GM23248 (cell line): ENCODE results near the gene LONP2. TPM values are rescaled to one million over a fixed set of nuclear protein-coding genes. Genes with fewer than 3 reads are reported as not detected.

Experiments
- DNase-seq: peaks from one replicate; pipeline ENCODE4 v3.0.0-alpha.2; 2015
- H2AFZ ChIP-seq: fragments of 200-600 bp; sonication (generic); 2 replicates; pipeline ENCODE4 v1.6.1; 2016; ENCODE audit warnings: antibody characterized with exemption
- H3F3A ChIP-seq: fragments of 200-600 bp; sonication (generic); 2 replicates; pipeline ENCODE4 v1.6.1; 2016; ENCODE audit warnings: mild to moderate bottlenecking, antibody characterized with exemption, mixed run types; ENCODE audit not compliant: insufficient read depth
- H3K27ac ChIP-seq: fragments of 200-600 bp; sonication (generic); 2 replicates; pipeline ENCODE4 v1.5.1; 2016; ENCODE audit warnings: mild to moderate bottlenecking
- H3K27me3 ChIP-seq: fragments of 200-600 bp; sonication (generic); replicated peaks from 2 replicates; pipeline ENCODE4 v1.6.1; 2016; ENCODE audit warnings: mild to moderate bottlenecking; ENCODE audit not compliant: insufficient read depth
- H3K36me3 ChIP-seq: fragments of 200-600 bp; sonication (generic); 2 replicates; pipeline ENCODE4 v1.6.1; 2016; ENCODE audit warnings: low read depth, mild to moderate bottlenecking
- H3K4me1 ChIP-seq: fragments of 200-600 bp; sonication (generic); 2 replicates; pipeline ENCODE4 v1.6.1; 2016; ENCODE audit warnings: mild to moderate bottlenecking; ENCODE audit not compliant: insufficient read depth
- H3K4me2 ChIP-seq: fragments of 200-600 bp; sonication (generic); one replicate; pipeline ENCODE4 v1.6.1; 2016; ENCODE audit warnings: mild to moderate bottlenecking; ENCODE audit not compliant: unreplicated experiment
- H3K4me3 ChIP-seq: fragments of 200-600 bp; sonication (generic); 2 replicates; pipeline ENCODE4 v1.5.1; 2016; ENCODE audit warnings: mild to moderate bottlenecking
- H3K79me2 ChIP-seq: fragments of 200-600 bp; sonication (generic); 2 replicates; pipeline ENCODE4 v1.6.1; 2016; ENCODE audit warnings: mild to moderate bottlenecking; ENCODE audit not compliant: insufficient read depth
- H3K9ac ChIP-seq: fragments of 200-600 bp; sonication (generic); 2 replicates; pipeline ENCODE4 v1.6.1; 2016; ENCODE audit warnings: mild to moderate bottlenecking
- H3K9me2 ChIP-seq: fragments of 200-600 bp; sonication (generic); 2 replicates; pipeline ENCODE4 v1.6.1; 2016; ENCODE audit warnings: mixed run types, mild to moderate bottlenecking, moderate library complexity; ENCODE audit not compliant: insufficient read depth
- H3K9me3 ChIP-seq: fragments of 200-600 bp; sonication (generic); one replicate; pipeline ENCODE4 v1.6.1; 2017; ENCODE audit warnings: low read depth
- H4K20me1 ChIP-seq: fragments of 200-600 bp; sonication (generic); 2 replicates; pipeline ENCODE4 v1.6.0; 2016; ENCODE audit not compliant: insufficient read depth
- EZH2 ChIP-seq: fragments of 200-600 bp; sonication (generic); IDR thresholded peaks from 2 replicates; pipeline ENCODE4 v1.6.1; 2018; ENCODE audit warnings: antibody characterized with exemption, mild to moderate bottlenecking; ENCODE audit not compliant: insufficient read depth, poor library complexity, severe bottlenecking
- EZH2phosphoT487 ChIP-seq: fragments of 200-600 bp; sonication (generic); IDR thresholded peaks from 2 replicates; pipeline ENCODE4 v1.6.1; 2018; ENCODE audit warnings: antibody characterized with exemption, moderate library complexity, mild to moderate bottlenecking, low read depth; ENCODE audit not compliant: insufficient read depth
- WGBS, 2 experiments: methylation state at CpG; one replicate each; pipeline ENCODE4 v1.1.6; 2015 to 2017; ENCODE audit warnings: low lambda C conversion rate in 2 of 2, low coverage in 1 of 2; ENCODE audit errors: missing lambda C conversion rate in 2 of 2; 5-methylcytosine and 5-hydroxymethylcytosine counted together
- in situ Hi-C: fragments of 300-500 bp; cut with MboI; formaldehyde crosslinking; loops from 2 replicates; pipeline ENCODE4 v1.15.0; 2020
- polyA plus RNA-seq: library from polyadenylated mRNA; unstranded; fragments of >200 nt; fragmentation: Nextera tagmentation; extraction: Ambion mirVana; gene quantifications from 2 replicates; pipeline ENCODE4 v1.2.1, GENCODE V29; 2016
- total RNA-seq: library from RNA; depleted of rRNA; stranded (reverse); fragments of >200 nt; shearing (Covaris generic); gene quantifications from 2 replicates; pipeline ENCODE4 v1.2.3, GENCODE V29; 2014

Gene LONP2
- total and polyA plus RNA-seq, 2 experiments from 2014 or later, result 46.5 to 53.9 TPM

DNA sequence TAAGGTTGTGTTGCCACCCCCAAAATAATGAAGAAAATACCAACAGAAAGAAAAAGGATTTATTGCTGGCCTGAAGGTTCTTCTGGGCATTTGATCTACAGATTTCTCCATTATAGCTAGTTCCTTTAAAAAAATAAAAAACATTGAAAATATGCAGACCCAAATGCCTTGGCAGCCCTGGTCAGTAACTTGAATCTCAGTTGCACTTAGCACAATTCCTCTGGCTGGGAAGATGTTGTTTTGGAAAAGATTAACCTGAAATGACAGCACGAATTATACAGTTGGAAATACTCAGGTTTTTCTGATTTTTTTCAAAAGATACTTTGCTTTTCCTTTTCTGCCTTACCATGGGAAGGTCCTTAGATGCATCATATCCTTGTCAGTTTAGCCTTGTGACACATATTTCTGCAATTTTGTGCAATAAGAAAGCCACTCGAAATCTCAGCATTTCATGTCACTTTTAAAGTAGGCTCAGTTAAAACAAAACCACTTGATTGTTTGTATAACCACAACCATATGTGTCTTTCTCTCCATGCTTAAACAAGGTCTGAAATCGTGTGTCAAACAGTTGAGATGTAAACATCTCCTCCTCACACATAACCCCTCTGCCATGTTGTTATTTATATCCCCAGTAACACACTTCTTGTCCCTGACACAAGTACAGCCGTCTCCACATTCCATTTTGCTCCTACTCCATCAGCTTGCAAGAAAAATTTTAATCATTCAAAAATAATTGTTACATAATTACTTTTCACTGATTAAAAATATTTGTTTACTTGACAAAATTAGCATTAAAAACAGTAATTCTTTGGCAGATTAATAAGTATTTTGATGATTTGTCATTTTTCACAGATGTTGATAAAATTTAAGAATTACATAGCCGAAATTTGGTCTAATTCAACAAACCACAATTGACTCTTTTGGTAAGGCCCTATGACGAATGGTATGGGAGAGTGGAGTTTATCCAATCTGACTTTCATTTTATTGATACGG is 80.0 kb downstream of the LONP2 start:
- peaks cover 24% of the 10 kb centered on the region for H3K79me2 ChIP-seq
- no peak overlapping the region for H2AFZ ChIP-seq
- in situ Hi-C loops, result no loop called here
- H3K27ac ChIP-seq, result peak overlapping the region; percentile 33
- H3K4me2 ChIP-seq, result peak overlapping the region; percentile 24
- no peaks in the 10 kb centered on the region for H4K20me1 ChIP-seq
- TF ChIP-seq EZH2 (no peak), EZH2phosphoT487 (no peak)
- H3K9ac ChIP-seq, result no peak overlapping the region
- DNase-seq, result peak; percentile 42
- WGBS, 2 experiments, result 43 to 44% methylated on average over 7 of the region's 7 CpGs
- peaks cover 25% of the 10 kb centered on the region for H3K4me1 ChIP-seq
- no peaks in the 10 kb centered on the region for H3K27me3 ChIP-seq
- no peak overlapping the region for H3K4me3 ChIP-seq
- no peaks in the 10 kb centered on the region for H3K9me3 ChIP-seq
- peaks cover 10% of the 10 kb centered on the region; the same call in 1 of the 2 replicates for H3K36me3 ChIP-seq
- no peaks in the 10 kb centered on the region for H3K9me2 ChIP-seq
- peaks cover 30% of the 10 kb centered on the region; the same call in 1 of the 2 replicates for H3F3A ChIP-seq

- no peak for DNase-seq
- TF ChIP-seq EZH2 (no peak), EZH2phosphoT487 (no peak)
- Histone ChIP-seq H3K9ac (no peak overlapping the region), H3K9me3 (no peaks in the 10 kb centered on the region), H3K4me1 (peaks cover 15% of the 10 kb centered on the region), H4K20me1 (no peaks in the 10 kb centered on the region), H3K27ac (no peak overlapping the region), H3K79me2 (peaks cover 24% of the 10 kb centered on the region), H2AFZ (no peak overlapping the region), H3K36me3 (peaks cover 10% of the 10 kb centered on the region; the same call in 1 of the 2 replicates), H3K4me2 (no peak overlapping the region), H3K9me2 (no peaks in the 10 kb centered on the region), H3F3A (peaks cover 23% of the 10 kb centered on the region; the same call in 1 of the 2 replicates), H3K4me3 (no peak overlapping the region), H3K27me3 (no peaks in the 10 kb centered on the region)
- 93 to 96% methylated on average over 4 of the region's 4 CpGs for WGBS, 2 experiments
- in situ Hi-C loops, result no loop called here
Measured at GRCh38 chr16:48326915-48327314, 82.8 kb downstream of the LONP2 start.

GRCh38 chr16:48329138-48329537 is 85.0 kb downstream of the LONP2 start:
- no peak overlapping the region for H3K9ac ChIP-seq
- H3K79me2 ChIP-seq, result peaks cover 20% of the 10 kb centered on the region; the same call in 1 of the 2 replicates
- in situ Hi-C loops, result no loop called here
- no peak for DNase-seq
- H3F3A ChIP-seq, result peaks cover 15% of the 10 kb centered on the region; the same call in 1 of the 2 replicates
- peaks cover 4% of the 10 kb centered on the region for H3K4me1 ChIP-seq
- H3K4me2 ChIP-seq, result no peak overlapping the region
- TF ChIP-seq EZH2phosphoT487, result no peak
- no peak for TF ChIP-seq EZH2
- H3K36me3 ChIP-seq, result peaks cover 3% of the 10 kb centered on the region; the same call in 1 of the 2 replicates
- no peak overlapping the region for H3K27ac ChIP-seq
- H2AFZ ChIP-seq, result no peak overlapping the region
- H3K9me2 ChIP-seq, result no peaks in the 10 kb centered on the region
- 97 to 98% methylated on average over 4 of the region's 4 CpGs for WGBS, 2 experiments
- H3K27me3 ChIP-seq, result no peaks in the 10 kb centered on the region
- no peak overlapping the region for H3K4me3 ChIP-seq
- H3K9me3 ChIP-seq, result no peaks in the 10 kb centered on the region
- no peaks in the 10 kb centered on the region for H4K20me1 ChIP-seq

DNA sequence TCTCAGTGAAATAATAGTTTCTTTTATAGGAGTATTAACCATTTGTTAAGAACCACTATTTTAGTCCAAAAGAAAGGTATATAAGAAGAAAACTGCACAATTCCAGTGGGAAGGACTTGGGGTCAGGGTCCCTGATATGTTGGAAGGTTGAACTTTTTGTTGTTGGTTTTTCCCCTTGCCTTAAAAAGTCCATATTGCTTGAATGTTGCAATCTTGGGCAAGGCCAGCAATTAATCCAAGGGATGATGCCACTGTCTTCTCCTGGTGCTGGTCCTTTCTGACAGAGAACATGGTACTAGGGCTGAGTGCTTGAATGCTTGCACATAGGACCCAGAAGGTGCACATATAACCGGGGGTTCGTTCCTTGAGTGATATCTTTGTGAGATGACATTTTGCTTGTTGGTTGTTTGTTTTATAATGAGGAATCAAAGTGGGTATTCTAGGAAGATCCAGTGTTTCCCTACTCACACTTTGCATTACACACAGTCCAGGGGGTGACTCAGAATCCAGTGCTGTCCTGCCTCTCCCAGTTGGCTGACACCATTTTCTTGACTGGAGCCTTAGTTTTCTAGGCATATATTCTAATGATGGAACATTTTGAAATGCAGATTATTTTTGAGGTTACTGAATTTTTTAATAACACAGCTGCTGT is 86.2 kb downstream of the LONP2 start:
- 89 to 97% methylated on average over 2 of the region's 2 CpGs for WGBS, 2 experiments
- Histone ChIP-seq H3K36me3 (peaks cover 11% of the 10 kb centered on the region; the same call in 1 of the 2 replicates), H3K27ac (0 out of 2 replicates have a peak overlapping the region, but pooled peaks have one; percentile 11), H3K4me2 (no peak overlapping the region), H3K27me3 (no peaks in the 10 kb centered on the region), H3K9ac (no peak overlapping the region), H3F3A (peaks cover 9% of the 10 kb centered on the region; the same call in 1 of the 2 replicates), H2AFZ (no peak overlapping the region), H3K4me1 (0 out of 2 replicates have a peak, but pooled peaks cover 2% of the 10 kb centered on the region), H3K9me2 (no peaks in the 10 kb centered on the region), H3K9me3 (no peaks in the 10 kb centered on the region), H3K4me3 (no peak overlapping the region), H3K79me2 (peaks cover 14% of the 10 kb centered on the region; the same call in 1 of the 2 replicates), H4K20me1 (no peaks in the 10 kb centered on the region)
- peak; percentile 68 for DNase-seq
- in situ Hi-C loops, result no loop called here
- TF ChIP-seq EZH2phosphoT487 (no peak), EZH2 (no peak)
